AG04449 (cell line): ENCODE results near the gene GCHFR.
A peak's percentile ranks its signal among the peaks of the same experiment; 100 is the strongest.

Experiments
- CTCF ChIA-PET: fragments of 350-600 bp; formaldehyde crosslinking; extraction: SDS; loops from one replicate; lab custom pipeline; 2021; ENCODE audit warnings: antibody characterized with exemption; lab: Yijun Ruan, JAX
- POLR2A ChIA-PET: fragments of 400-600, 350-600 bp; formaldehyde crosslinking; extraction: SDS; loops from one replicate; lab custom pipeline; 2020; ENCODE audit warnings: antibody characterized with exemption, inconsistent platforms; lab: Yijun Ruan, JAX
- DNase-seq: peaks from one replicate; pipeline ENCODE4 v3.0.0-alpha.2; 2010; ENCODE audit warnings: low read depth, low spot score
- H3K4me3 ChIP-seq: 2 replicates; pipeline ENCODE4 v1.5.1; 2011; ENCODE audit warnings: low read depth, mild to moderate bottlenecking, control low read depth, low read length
- TF ChIP-seq, protein P1 (sequence below): IDR thresholded peaks from one replicate; pipeline ENCODE4 v1.5.1; 2011; ENCODE audit warnings: mild to moderate bottlenecking, moderate library complexity, low read length, control low read depth, inconsistent platforms; ENCODE audit not compliant: insufficient read depth; ENCODE audit errors: missing control alignments

The GCHFR gene

DNA sequence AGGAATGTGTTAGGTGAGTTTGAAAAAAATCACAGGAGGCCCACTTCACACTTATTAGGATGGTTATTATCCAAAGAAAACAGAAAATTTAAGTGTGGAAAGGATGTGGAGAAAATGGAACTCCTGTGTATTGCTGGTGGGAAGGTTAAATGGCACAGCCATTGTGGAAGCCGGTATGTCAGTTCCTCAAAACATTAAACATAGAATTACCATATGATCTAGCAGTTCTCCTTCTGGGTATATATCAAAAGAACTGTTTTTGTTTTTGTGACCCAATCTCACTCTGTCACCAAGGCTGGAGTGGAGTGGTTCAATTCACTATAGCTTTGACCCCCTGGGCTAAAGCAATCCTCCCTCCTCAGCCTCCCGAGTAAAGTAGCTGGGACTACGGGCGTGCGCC, 32.6 kb downstream of the GCHFR start:
- ChIA-PET POLR2A (interaction anchor here (0.6 to 0.7 kb wide), 2 partner anchors 10 to 18 kb away, joined by 3 read pairs; no protein-coding TSS in a partner anchor), CTCF (interaction anchor here (0.6 kb wide), 1 partner anchor 390 kb away, joined by 3 read pairs; no protein-coding TSS in a partner anchor)
- TF ChIP-seq, protein P1, sequence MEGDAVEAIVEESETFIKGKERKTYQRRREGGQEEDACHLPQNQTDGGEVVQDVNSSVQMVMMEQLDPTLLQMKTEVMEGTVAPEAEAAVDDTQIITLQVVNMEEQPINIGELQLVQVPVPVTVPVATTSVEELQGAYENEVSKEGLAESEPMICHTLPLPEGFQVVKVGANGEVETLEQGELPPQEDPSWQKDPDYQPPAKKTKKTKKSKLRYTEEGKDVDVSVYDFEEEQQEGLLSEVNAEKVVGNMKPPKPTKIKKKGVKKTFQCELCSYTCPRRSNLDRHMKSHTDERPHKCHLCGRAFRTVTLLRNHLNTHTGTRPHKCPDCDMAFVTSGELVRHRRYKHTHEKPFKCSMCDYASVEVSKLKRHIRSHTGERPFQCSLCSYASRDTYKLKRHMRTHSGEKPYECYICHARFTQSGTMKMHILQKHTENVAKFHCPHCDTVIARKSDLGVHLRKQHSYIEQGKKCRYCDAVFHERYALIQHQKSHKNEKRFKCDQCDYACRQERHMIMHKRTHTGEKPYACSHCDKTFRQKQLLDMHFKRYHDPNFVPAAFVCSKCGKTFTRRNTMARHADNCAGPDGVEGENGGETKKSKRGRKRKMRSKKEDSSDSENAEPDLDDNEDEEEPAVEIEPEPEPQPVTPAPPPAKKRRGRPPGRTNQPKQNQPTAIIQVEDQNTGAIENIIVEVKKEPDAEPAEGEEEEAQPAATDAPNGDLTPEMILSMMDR = no peak
- no peak for DNase-seq
- H3K4me3 ChIP-seq = no peak overlapping the region

DNA sequence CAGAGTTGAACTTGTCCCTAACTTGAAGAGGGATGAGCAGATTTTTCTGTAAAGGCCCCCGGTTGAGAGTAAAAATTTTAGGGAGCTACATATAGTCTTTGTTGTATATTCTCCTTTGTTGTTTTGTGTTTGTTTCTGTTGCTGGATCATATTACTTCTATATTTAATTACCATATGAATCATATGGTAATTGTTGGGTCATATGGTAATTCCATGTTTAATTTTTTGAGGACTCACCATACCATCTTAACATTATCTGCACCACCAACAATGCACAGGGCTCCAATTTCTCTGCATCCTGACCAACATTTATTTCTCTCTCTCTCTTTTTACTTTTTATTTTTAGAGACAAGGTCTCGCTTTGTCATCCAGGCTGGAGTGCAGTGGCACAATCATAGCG, 35.7 kb downstream of the GCHFR start:
- TF ChIP-seq, protein P1 = no peak
- ChIA-PET CTCF (no interaction called here), POLR2A (no interaction called here)
- DNase-seq = no peak
- H3K4me3 ChIP-seq = no peak overlapping the region

DNA sequence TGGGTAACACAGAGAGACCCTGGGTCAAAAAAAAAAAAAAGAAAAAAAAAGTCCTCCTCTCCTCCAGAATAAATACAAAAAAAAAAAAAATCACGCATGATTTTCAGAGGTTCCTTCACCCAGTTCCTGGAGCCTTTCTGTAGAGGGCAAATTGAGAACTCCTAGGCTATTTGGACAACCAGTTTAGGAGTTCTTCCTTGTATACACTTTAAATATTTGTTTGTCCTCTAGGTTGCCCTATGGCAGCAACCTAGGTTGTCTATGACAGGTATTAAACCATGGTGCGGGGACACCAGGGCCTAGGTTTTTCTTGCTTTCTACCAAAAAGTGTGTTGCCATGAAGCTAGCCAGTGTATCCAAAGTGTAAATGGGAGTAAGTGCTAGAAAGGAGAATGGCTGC, 39.2 kb downstream of the GCHFR start:
- POLR2A ChIA-PET = no interaction called here
- H3K4me3 ChIP-seq = no peak overlapping the region
- CTCF ChIA-PET = interaction anchor here (1.1 to 2.3 kb wide), 2 partner anchors 55 kb away, joined by 3 to 11 read pairs; no protein-coding TSS in a partner anchor
- no peak for DNase-seq
- TF ChIP-seq, protein P1 = no peak

DNA sequence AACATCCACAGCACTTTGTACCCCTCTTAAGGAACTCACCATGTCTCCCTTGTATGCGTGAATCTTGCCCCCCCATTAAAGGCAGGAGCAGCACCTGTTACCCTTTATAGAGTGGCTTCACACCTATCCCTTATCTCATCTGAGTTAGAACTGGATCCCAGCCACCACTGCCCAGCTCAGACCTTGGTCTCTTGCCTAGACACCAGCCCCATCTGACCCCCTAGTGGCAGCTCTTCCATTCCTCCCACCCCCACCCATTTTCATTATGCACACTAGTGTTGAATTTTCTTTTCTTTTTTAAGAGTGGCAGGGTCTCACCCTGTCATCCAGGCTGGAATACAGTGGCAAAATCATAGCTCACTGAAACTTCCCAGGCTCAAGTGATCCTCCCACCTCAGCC, 39.8 kb downstream of the GCHFR start:
- ChIA-PET CTCF (interaction anchor here (1.1 kb wide), 1 partner anchor 54 kb away, joined by 3 read pairs; no protein-coding TSS in a partner anchor), POLR2A (no interaction called here)

DNA sequence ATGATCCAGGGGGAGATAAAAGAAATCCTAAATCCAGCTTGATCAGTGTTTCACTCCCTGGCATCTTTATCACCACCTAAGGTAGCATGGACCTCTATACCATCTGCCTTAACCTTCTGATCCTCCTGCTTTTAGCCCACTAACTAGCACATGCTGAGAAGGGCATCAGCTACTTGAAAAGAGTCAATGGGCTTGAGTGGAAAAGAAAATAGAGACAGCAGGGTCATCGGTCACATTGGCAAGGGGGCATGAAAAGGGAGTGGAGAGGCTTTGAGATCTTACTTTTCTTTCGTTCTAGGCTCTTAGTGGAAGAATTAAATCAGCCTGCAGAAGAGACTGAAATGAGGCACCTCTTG, 42.8 kb downstream of the GCHFR start:
- DNase-seq = no peak
- ChIA-PET CTCF (interaction anchor here (1.2 to 3.4 kb wide), 4 partner anchors 21 to 86 kb away, joined by 3 to 16 read pairs (median 4); no protein-coding TSS in a partner anchor), POLR2A (interaction anchor here (0.7 kb wide), 1 partner anchor 10 kb away, joined by 3 read pairs; no protein-coding TSS in a partner anchor)
- H3K4me3 ChIP-seq = peak overlapping the region; percentile 100
- TF ChIP-seq, protein P1 = no peak

More for the DNA sequence above, 39.8 kb downstream of the GCHFR start:
- DNase-seq = no peak
- H3K4me3 ChIP-seq = no peak overlapping the region
- TF ChIP-seq, protein P1 = no peak

DNA sequence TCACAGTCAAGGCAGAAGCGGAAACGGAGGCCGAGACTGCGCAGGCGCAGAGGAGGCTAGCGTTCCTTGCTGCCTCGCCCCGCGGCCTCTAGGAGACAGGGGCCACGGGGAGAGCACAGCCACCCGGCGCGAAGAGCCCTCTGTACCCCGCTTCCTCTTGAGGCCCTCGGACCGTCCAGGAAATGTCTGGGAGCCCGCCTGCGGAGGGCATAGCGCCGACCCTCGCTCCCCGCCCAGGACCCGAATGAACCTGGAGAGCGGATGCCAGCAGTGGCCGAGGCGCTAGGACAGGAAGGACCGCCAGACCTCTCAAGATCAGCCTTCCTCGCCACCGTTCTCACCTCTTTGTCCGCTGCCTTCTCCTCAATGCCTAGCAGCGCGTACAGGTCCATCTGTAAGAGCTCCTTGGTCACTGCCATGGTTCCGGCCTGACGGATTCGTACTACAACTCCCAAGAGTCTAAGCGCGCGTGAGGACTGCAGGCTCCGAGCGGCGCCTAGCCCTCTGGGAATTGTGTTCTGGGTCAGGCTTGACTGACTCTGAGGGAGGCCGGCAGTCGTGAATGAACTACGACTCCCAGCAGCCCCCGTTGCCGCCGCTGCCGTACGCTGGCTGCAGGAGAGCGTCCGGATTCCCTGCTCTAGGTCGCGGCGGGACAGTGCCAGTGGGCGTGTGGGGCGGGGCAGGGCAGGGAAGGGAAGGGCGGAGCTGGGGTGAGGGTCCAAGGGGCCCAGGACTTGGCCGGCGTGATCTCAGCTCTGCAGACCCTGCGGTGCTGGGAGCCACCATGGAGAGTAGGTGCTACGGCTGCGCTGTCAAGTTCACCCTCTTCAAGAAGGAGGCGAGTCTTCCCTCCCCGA, 43.4 kb downstream of the GCHFR start, which contains the start of the genes DNAJC17 and ZFYVE19:
DNAJC17 (minus strand) TSS at position 446 of the 860 bp plus-strand sequence; CDS start at position 419, 27 bp downstream.
ZFYVE19 (plus strand) TSS at position 62 of the 860 bp plus-strand sequence; CDS start at position 563, 501 bp downstream.
- DNase-seq = peak; percentile 77
- CTCF ChIA-PET = interaction anchor here (1.2 to 3.4 kb wide), 4 partner anchors 22 to 85 kb away, joined by 3 to 16 read pairs (median 4); no protein-coding TSS in a partner anchor

More for the DNA sequence above, 43.4 kb downstream of the GCHFR start, which contains the start of the genes DNAJC17 and ZFYVE19:
- POLR2A ChIA-PET = interaction anchor here (0.7 to 0.8 kb wide), 2 partner anchors 11 to 40 kb away, joined by 3 read pairs; no protein-coding TSS in a partner anchor
- peak within 1 kb of the TSS; percentile 100 for H3K4me3 ChIP-seq
- TF ChIP-seq, protein P1 = peak; percentile 6
